GM12865 (cell line): ENCODE measurements around the gene RLN3.
A peak's percentile ranks its signal among the peaks of the same experiment; 100 is the strongest.

Experiments
- DNase-seq: peaks from one replicate; pipeline ENCODE4 v3.0.0; 2010; ENCODE audit warnings: low read depth
- H3K4me3 ChIP-seq: 2 replicates; pipeline ENCODE4 v1.5.1; 2011; ENCODE audit warnings: mild to moderate bottlenecking, low read depth, low read length, control low read depth
- CTCF ChIP-seq: IDR thresholded peaks from 2 replicates; pipeline ENCODE4 v1.5.1; 2011; ENCODE audit warnings: low read length, control low read depth, low read depth, inconsistent platforms; ENCODE audit not compliant: insufficient read depth; ENCODE audit errors: missing control alignments

The RLN3 gene

DNA sequence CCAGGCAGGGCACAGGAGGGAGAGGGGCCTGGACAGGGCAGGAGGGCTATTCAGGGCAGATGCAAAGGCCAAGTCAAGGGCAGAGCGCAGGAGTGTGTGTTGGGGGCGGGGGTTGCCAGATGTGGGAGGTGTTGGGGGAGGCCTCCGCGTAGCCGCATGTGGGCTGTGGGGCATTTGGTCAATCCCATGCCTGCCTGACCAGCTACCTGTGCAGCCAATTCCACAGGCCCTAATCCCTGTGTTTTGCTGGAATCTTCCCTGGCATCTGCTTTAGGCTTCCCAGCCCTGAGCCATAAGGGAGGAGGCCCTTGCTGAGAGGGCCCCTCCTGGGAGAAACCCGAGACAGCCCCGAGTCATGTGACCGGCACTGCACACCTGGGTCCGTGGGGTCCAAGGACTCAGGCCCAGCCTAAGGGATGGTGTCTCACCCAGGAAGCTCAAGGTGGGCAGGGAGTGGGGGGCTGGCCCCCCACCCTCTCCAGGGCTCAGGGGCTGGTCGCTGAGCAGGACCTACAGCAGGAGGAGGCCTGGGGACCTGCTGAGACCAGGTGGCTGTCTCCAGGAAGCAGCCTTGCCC, 42.1 kb upstream of the RLN3 start:
- DNase-seq, result no peak
- H3K4me3 ChIP-seq, result peak overlapping the region; percentile 27
- TF ChIP-seq CTCF, result no peak

DNA sequence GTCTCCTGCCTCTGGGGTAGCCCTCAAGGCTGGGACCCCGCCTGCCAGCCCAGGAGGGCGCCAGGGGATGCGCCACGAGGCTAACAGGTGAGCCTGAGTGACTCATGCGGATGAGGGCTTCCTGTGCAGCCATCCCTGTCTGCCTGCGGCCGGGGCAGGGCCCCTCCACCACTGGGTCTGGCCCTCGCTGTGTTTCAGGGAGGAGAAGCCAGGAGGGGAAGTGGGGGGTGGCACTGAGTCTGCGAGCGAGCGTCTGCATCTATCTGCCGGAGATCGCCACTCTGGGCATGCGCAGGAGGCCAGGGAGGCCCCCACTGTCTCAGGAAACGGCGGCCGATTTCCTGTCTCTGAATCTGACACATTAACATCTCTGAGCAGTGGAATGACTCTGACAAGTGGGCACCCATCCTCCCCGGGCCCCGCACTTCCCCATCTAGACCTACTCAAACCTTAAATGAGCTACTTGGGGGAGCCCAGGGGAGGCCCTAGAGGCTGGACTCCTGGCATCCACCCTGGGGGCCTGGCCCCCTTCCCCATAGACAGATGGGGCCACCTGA, 41.5 kb upstream of the RLN3 start:
- peak overlapping the region; percentile 45 for H3K4me3 ChIP-seq
- DNase-seq, result peak; percentile 98
- no peak for TF ChIP-seq CTCF

- no peak for TF ChIP-seq CTCF
- DNase-seq, result no peak
- H3K4me3 ChIP-seq, result peak overlapping the region; percentile 45
Measured at GRCh38 chr19:13987101-13987890, 40.7 kb upstream of the RLN3 start.

DNA sequence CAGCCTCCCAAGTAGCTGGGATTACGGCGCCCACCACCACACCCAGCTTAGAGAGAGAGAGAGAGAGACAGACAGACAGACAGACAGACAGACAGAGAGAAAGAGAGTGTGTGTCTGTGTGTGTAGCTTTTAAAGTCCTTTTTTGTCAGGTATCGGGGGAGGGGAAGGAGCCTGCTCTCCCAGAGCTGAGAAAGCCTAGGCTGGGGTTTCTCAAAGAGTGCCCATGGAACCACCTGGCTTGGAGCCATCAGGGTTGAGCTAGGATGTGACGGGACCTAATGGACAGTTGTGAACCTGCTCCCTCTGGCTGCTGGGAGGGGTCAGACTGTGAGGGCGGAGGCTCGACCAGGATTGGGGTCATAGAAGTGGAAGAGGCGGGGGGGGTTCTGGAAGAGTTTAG, 38.5 kb upstream of the RLN3 start:
- no peak for TF ChIP-seq CTCF
- no peak for DNase-seq
- H3K4me3 ChIP-seq, result no peak overlapping the region

DNA sequence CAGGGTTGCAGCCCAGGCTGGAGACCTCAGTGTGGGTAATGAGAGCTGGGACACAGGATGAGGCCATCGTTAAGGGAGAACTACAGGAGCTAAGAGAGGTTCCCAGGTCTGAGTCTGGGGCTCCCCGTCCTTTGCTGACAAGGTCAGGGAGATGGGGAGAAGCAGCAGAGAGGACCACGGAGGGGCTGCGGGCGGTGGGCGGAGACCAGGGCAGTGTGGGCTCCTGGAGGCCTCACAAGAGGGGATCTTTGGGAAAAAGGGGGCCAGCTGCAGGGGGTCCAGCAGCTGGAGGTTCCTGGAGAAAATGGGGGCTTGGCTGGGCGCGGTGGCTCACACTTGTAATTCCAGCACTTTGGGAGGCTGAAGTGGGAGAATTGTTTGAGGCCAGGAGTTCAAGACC, 37.9 kb upstream of the RLN3 start:
- H3K4me3 ChIP-seq, result no peak overlapping the region
- TF ChIP-seq CTCF, result no peak
- no peak for DNase-seq

- no peak for DNase-seq
- no peak overlapping the region for H3K4me3 ChIP-seq
- TF ChIP-seq CTCF, result no peak
Measured at GRCh38 chr19:13992025-13992424, 35.9 kb upstream of the RLN3 start.
